GM19397 (cell line): ENCODE measurements around the gene BLACAT1.
"Not testable (repeated sequence)": the region's sequence is repeated elsewhere in the genome, so short reads cannot be mapped to it uniquely, and the experiment has no call there.

Experiments used
- ATAC-seq: cut with Tn5 transposase; IDR thresholded peaks from one replicate; pipeline ENCODE4 v1.9.1; 2021; ENCODE audit warnings: mild to moderate bottlenecking, moderate library complexity; ENCODE audit not compliant: unreplicated experiment

The BLACAT1 gene

DNA sequence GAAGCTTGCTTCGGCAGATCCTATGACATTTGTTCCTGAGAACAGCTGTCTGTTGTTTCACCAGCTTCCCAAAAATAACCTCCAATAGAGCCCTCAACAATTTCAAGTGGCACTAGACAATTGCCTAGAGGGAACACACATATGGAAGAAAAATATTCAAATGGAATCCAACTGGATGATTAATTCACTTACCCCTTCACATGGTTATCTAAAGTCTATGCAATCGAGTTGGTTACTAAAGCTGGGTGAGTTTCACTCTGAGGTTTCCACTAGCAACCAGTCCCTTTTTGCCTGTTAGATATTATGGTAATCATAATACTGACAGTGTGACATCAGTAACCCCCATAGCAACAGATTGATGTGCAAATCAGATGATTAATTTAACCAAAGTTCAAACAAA lies 34.0 kb downstream of the BLACAT1 start, which contains the start of gene LEMD1:
Gene LEMD1 (minus strand): TSS at position 259 of the 400 bp plus-strand sequence. CDS start 1,520 bp downstream, outside the sequence.
- no peak for ATAC-seq

- ATAC-seq = no peak
These were observed 34.9 kb downstream of the BLACAT1 start for GRCh38 chr1:205420938-205421337.

GRCh38 chr1:205417870-205418635 lies 37.8 kb downstream of the BLACAT1 start:
- ATAC-seq = no peak

DNA sequence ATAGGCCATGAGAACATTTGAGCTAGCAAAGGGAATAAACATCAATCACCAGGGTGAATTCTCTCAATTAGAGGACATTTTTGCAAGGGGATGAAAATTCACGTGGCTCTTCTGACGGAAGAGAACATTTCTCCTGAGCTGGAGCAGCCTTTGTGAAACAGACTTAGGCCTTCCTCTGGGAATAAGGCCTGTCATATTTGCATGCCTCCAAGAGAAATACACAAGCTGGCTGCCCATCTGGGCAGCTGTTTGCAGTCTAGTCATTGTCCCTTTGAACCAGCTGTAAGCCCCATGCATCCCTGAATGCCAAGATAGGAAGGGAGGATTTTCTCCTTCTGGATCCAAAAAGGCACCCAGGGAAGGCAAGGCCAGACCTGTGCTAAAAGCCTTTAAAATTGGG lies 39.5 kb downstream of the BLACAT1 start:
- ATAC-seq = no peak

GRCh38 chr1:205410581-205411298 lies 45.1 kb downstream of the BLACAT1 start:
- no peak for ATAC-seq

- no peak for ATAC-seq
These were observed 47.9 kb downstream of the BLACAT1 start for GRCh38 chr1:205407970-205408369.

DNA sequence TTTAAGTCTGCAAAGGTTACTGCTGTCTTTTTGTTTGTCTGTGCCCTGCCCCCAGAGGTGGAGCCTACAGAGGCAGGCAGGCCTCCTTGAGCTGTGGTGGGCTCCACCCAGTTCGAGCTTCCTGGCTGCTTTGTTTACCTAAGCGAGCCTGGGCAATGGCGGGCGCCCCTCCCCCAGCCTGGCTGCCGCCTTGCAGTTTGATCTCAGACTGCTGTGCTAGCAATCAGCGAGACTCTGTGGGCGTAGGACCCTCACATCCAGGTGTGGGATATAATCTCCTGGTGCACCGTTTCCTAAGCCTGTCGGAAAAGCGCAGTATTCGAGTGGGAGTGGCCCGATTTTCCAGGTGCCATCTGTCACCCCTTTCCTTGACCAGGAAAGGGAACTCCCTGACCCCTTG lies 49.6 kb downstream of the BLACAT1 start:
- not testable (repeated sequence) for ATAC-seq
